ENCODE results near the gene MLEC.

MLEC gene

GRCh38 chr12:120749256-120749655, 62.3 kb downstream of the MLEC start:
- no peak for ATAC-seq

GRCh38 chr12:120750806-120751205, 63.9 kb downstream of the MLEC start:
- no peak for ATAC-seq

GRCh38 chr12:120751389-120751788, 64.4 kb downstream of the MLEC start:
- ATAC-seq = no peak

Data from activated CD4-positive, CD25-positive, alpha-beta regulatory T cell treated with anti-CD3 and anti-CD28 coated beads, Interleukin-2, amount 50 U/mL, for 24 hours (primary cell).